ENCODE measurements around the gene ABO.
"Not testable (repeated sequence)": the region's sequence is repeated elsewhere in the genome, so short reads cannot be mapped to it uniquely, and the experiment has no call there.

The ABO gene

GRCh38 chr9:133225171-133226011, 49.6 kb downstream of the ABO start:
- Mint-ChIP-seq H3K4me1 (no peaks in the 10 kb centered on the region), H3K36me3 (no peaks in the 10 kb centered on the region), H3K27ac (no peak overlapping the region), H3K27me3 (peaks cover 12% of the 10 kb centered on the region), H3K9me3 (peaks cover 4% of the 10 kb centered on the region), H3K4me3 (no peak overlapping the region)
- DNase-seq (ENCODE audit: low spot score in 2 of 2) = no peak
- no peak for ATAC-seq (ENCODE audit: low read depth)

DNA sequence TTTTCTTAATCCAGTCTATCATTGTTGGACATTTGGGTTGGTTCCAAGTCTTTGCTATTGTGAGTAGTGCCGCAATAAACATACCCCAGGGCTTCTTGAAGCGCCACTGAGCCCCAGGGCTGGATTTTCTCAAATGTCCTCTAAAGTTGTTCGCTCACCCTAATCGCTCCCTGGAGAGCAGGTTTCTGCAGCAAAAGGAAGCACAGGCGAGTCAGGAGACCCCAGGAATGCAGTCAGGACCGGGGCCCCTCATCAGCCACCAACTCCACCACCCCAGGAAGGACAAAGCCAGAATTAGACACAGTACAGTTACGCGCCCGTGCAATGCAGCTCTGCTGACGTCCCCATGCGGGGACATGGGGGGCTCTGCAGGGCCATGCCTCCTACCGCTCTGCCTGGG, 50.2 kb downstream of the ABO start:
- no peak for ATAC-seq (ENCODE audit: low read depth)
- Mint-ChIP-seq H3K9me3 (peaks cover 2% of the 10 kb centered on the region), H3K36me3 (no peaks in the 10 kb centered on the region), H3K4me3 (no peak overlapping the region), H3K4me1 (no peaks in the 10 kb centered on the region), H3K27me3 (peaks cover 14% of the 10 kb centered on the region), H3K27ac (no peak overlapping the region)
- DNase-seq (ENCODE audit: low spot score in 2 of 2) = no peak

GRCh38 chr9:133223159-133223756, 51.7 kb downstream of the ABO start:
- H3K36me3 Mint-ChIP-seq; H3K27ac Mint-ChIP-seq; H3K9me3 Mint-ChIP-seq; ATAC-seq (ENCODE audit: low read depth); H3K4me1 Mint-ChIP-seq; H3K4me3 Mint-ChIP-seq; DNase-seq (ENCODE audit: low spot score in 2 of 2): not testable (repeated sequence)
- peaks cover 18% of the 10 kb centered on the region for H3K27me3 Mint-ChIP-seq

DNA sequence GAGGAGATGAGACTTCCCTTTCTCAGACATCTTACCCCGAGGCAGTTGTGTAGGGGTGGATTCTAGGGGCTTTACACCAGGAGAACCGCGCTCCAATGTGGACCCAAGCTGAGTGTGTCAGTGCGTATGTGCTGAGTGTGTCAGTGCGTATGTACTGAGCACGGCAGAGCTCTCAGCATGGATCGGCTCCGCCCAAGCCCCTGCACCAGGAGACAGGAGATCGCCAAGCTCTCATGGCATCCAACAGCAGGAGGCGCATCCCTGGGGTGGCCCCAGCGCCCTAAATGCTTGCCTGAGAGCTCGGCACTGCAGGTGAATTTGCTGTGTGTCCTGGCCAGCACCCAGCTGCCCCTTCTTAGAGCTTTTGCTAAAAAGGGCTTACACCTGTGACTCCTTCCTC, 53.0 kb downstream of the ABO start:
- not testable (repeated sequence) for ATAC-seq (ENCODE audit: low read depth); H3K36me3 Mint-ChIP-seq; H3K4me3 Mint-ChIP-seq; H3K27ac Mint-ChIP-seq; H3K9me3 Mint-ChIP-seq; DNase-seq (ENCODE audit: low spot score in 2 of 2); H3K4me1 Mint-ChIP-seq
- H3K27me3 Mint-ChIP-seq = peaks cover 24% of the 10 kb centered on the region

- ATAC-seq (ENCODE audit: low read depth) = no peak
- Mint-ChIP-seq H3K36me3 (no peaks in the 10 kb centered on the region), H3K27me3 (peaks cover 24% of the 10 kb centered on the region), H3K27ac (no peak overlapping the region), H3K4me1 (no peaks in the 10 kb centered on the region), H3K9me3 (peaks cover 2% of the 10 kb centered on the region), H3K4me3 (no peak overlapping the region)
- DNase-seq (ENCODE audit: low spot score in 2 of 2) = no peak
Measured at GRCh38 chr9:133221177-133221809, 53.7 kb downstream of the ABO start.

DNA sequence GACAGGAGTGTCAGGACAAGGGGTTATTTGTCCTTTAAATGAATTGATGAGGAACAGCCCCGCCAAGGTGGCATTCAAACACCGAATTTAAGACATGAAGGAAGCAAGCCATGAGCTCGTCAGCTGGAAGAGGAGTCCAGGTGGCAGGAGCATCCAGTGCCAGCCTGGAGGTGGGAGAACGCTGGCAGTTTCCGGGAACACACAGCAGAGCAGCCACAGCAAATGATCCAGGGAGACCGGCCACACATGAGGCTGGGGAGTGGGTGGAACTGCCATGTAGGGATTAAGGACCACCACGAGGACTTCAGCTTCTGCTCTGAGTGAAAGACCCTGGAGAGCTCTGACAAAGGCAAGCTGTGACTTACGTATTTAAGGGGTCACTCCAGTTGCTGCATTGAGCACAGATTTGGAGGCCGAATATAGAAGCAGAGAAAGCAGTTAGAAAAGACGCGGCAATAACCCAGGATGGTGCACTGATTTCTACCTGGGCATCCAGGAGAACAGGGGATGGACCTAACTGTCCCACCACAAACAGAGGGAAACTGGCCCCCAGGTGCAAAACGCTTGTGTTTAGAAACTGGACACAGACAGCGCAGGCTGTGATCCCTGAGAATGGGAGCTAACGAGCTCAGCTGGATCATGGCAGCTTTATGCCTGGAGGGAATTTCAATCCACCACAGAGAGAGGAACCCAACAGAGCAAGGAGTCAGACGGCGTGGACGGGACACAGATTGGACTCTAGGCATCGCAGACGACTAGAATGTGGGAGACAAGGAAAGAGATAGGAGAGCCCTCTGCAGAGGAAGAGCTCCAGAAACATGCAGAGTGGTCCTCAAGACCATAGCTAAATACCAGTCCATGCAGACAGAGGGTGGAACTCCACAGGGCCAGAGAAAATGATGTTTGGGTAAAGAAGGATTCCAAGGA, 56.7 kb downstream of the ABO start:
- H3K27ac Mint-ChIP-seq; H3K36me3 Mint-ChIP-seq; H3K4me3 Mint-ChIP-seq; ATAC-seq (ENCODE audit: low read depth); H3K4me1 Mint-ChIP-seq; DNase-seq (ENCODE audit: low spot score in 2 of 2): not testable (repeated sequence)
- H3K27me3 Mint-ChIP-seq = peaks cover 29% of the 10 kb centered on the region
- peaks cover 12% of the 10 kb centered on the region for H3K9me3 Mint-ChIP-seq

GRCh38 chr9:133217333-133217988, 57.5 kb downstream of the ABO start:
- H3K27me3 Mint-ChIP-seq = peaks cover 29% of the 10 kb centered on the region
- not testable (repeated sequence) for H3K27ac Mint-ChIP-seq; H3K4me3 Mint-ChIP-seq; H3K36me3 Mint-ChIP-seq; DNase-seq (ENCODE audit: low spot score in 2 of 2); ATAC-seq (ENCODE audit: low read depth); H3K4me1 Mint-ChIP-seq
- peaks cover 12% of the 10 kb centered on the region for H3K9me3 Mint-ChIP-seq

- not testable (repeated sequence) for H3K36me3 Mint-ChIP-seq; H3K9me3 Mint-ChIP-seq; DNase-seq (ENCODE audit: low spot score in 2 of 2); H3K27ac Mint-ChIP-seq; ATAC-seq (ENCODE audit: low read depth); H3K4me3 Mint-ChIP-seq; H3K4me1 Mint-ChIP-seq
- H3K27me3 Mint-ChIP-seq = peaks cover 23% of the 10 kb centered on the region
Measured at GRCh38 chr9:133214276-133214675, 60.7 kb downstream of the ABO start.

DNA sequence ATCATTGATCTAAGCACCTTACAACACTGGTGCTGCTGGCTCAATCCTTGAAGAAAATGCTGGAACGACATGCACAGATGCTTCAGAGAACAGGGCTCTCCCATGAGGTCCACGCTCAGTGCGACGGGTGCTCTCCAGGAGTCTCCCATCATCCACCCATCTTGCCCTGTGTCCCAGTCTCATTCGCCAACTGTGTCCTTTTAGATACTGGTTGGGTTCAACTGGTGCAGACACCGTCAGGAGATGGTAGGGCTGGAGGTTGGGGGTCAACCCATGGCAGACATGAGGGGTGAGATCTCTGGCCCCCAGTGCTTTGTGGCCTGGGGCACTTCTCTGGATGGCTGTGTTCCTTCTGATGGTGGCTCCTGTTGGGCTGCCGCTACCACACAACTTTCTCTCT, 64.4 kb downstream of the ABO start:
- ATAC-seq (ENCODE audit: low read depth) = no peak
- H3K4me1 Mint-ChIP-seq = no peaks in the 10 kb centered on the region
- no peak overlapping the region for H3K4me3 Mint-ChIP-seq
- peaks cover 2% of the 10 kb centered on the region for H3K36me3 Mint-ChIP-seq
- DNase-seq (ENCODE audit: low spot score in 2 of 2) = no peak
- H3K27ac Mint-ChIP-seq = no peak overlapping the region
- H3K27me3 Mint-ChIP-seq = peaks cover 19% of the 10 kb centered on the region
- H3K9me3 Mint-ChIP-seq = peaks cover 10% of the 10 kb centered on the region

DNA sequence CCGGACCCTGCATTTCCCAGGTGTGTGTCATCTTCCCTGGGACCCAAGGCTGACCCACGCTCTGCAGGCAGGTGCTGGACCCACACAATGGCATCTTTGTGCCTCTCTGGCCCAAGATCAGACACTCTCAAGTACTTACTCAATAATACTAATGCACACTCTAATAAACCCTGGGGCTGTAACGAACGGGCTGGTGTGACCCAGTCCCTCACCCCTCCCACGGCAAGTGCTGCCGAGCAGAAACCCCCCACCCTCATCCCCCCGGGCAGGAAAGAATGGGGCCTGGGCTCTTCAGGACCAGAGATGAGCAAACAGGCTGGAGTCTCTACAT, 64.8 kb downstream of the ABO start:
- peaks cover 19% of the 10 kb centered on the region for H3K27me3 Mint-ChIP-seq
- H3K9me3 Mint-ChIP-seq = peaks cover 10% of the 10 kb centered on the region
- peaks cover 2% of the 10 kb centered on the region for H3K36me3 Mint-ChIP-seq
- DNase-seq (ENCODE audit: low spot score in 2 of 2) = no peak
- H3K27ac Mint-ChIP-seq = no peak overlapping the region
- H3K4me1 Mint-ChIP-seq = no peaks in the 10 kb centered on the region
- ATAC-seq (ENCODE audit: low read depth) = no peak
- H3K4me3 Mint-ChIP-seq = no peak overlapping the region

GRCh38 chr9:133209327-133210201, 65.4 kb downstream of the ABO start:
- H3K9me3 Mint-ChIP-seq; H3K36me3 Mint-ChIP-seq; DNase-seq (ENCODE audit: low spot score in 2 of 2); H3K27ac Mint-ChIP-seq; ATAC-seq (ENCODE audit: low read depth); H3K4me3 Mint-ChIP-seq; H3K4me1 Mint-ChIP-seq: not testable (repeated sequence)
- H3K27me3 Mint-ChIP-seq = peaks cover 19% of the 10 kb centered on the region

DNA sequence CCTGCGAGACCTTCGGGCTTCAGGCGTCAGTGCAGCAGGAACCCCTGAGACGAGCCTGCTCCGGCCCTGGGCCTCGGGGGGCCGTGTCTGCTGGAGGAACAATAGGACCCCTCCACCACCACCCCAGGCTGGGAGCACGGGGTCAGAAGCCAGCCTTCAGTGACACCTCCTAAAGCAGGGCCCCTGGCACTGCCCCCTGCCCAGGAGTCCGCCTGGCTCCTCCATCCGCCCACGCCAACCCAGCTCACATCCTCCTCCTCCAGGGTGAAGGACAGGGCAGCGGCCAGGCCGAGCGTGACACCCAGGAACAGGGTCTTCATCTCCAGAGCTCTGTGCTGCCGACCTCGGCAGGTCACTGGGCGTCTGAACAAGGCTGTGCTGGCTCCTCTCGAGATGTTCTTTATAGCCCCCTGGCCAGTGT, 66.1 kb downstream of the ABO start, which contains the start of gene OBP2B:
Gene OBP2B, minus strand, starts transcription at position 371 of the 421 bp plus-strand sequence. Its CDS starts 51 bp downstream, at position 320.
- not testable (repeated sequence) for H3K4me1 Mint-ChIP-seq; H3K9me3 Mint-ChIP-seq; H3K27ac Mint-ChIP-seq; H3K36me3 Mint-ChIP-seq; ATAC-seq (ENCODE audit: low read depth); H3K4me3 Mint-ChIP-seq; DNase-seq (ENCODE audit: low spot score in 2 of 2)
- peaks cover 17% of the 10 kb centered on the region for H3K27me3 Mint-ChIP-seq
